ELF-1 (cell line): ENCODE measurements around the gene CCDC187.

Source experiments
- DNase-seq: peaks from one replicate; pipeline ENCODE4 v3.0.0-alpha.2; 2016; ENCODE audit warnings: low read depth, low spot score

CCDC187 gene

GRCh38 chr9:136297766-136298735, 5.8 kb downstream of the CCDC187 start:
- DNase-seq, result peak; percentile 59

- DNase-seq, result no peak
These were observed 6.7 kb downstream of the CCDC187 start for GRCh38 chr9:136297016-136297691.

GRCh38 chr9:136296434-136297015, 7.4 kb downstream of the CCDC187 start:
- no peak for DNase-seq

- no peak for DNase-seq
These were observed 8.1 kb downstream of the CCDC187 start for GRCh38 chr9:136295542-136296433.

GRCh38 chr9:136295055-136295454, 8.8 kb downstream of the CCDC187 start:
- DNase-seq, result no peak

- no peak for DNase-seq
These were observed 9.5 kb downstream of the CCDC187 start for GRCh38 chr9:136294437-136294836.

- DNase-seq, result no peak
These were observed 10.3 kb downstream of the CCDC187 start for GRCh38 chr9:136293476-136294077.

GRCh38 chr9:136292591-136293448, 11.1 kb downstream of the CCDC187 start:
- DNase-seq, result no peak

- no peak for DNase-seq
These were observed 11.8 kb downstream of the CCDC187 start for GRCh38 chr9:136292026-136292538.

- DNase-seq, result no peak
These were observed 12.4 kb downstream of the CCDC187 start for GRCh38 chr9:136291306-136292025.

GRCh38 chr9:136290508-136291000, 13.3 kb downstream of the CCDC187 start:
- DNase-seq, result no peak

GRCh38 chr9:136289651-136290507, 14.0 kb downstream of the CCDC187 start:
- DNase-seq, result no peak

- DNase-seq, result no peak
These were observed 15.7 kb downstream of the CCDC187 start for GRCh38 chr9:136287960-136288753.

GRCh38 chr9:136286987-136287379, 16.9 kb downstream of the CCDC187 start:
- DNase-seq, result no peak

GRCh38 chr9:136286359-136286986, 17.4 kb downstream of the CCDC187 start:
- DNase-seq, result no peak

- no peak for DNase-seq
These were observed 18.2 kb downstream of the CCDC187 start for GRCh38 chr9:136285501-136286358.
